Epithelial cell of proximal tubule (primary cell): ENCODE results near the gene PRMT5. TPM values are rescaled to one million over a fixed set of nuclear protein-coding genes. Genes with fewer than 3 reads are reported as not detected.
A peak's percentile ranks its signal among the peaks of the same experiment; 100 is the strongest.

Experiments
- DNase-seq: peaks from one replicate; pipeline ENCODE4 v3.0.0-alpha.2; 2011; ENCODE audit warnings: low read depth
- H3K4me3 ChIP-seq: 2 replicates; pipeline ENCODE4 v1.5.1; 2011; ENCODE audit warnings: low read depth, mild to moderate bottlenecking, low read length
- CTCF ChIP-seq: conservative IDR thresholded peaks from 2 replicates; pipeline ENCODE4 v1.5.1; 2012; ENCODE audit warnings: low read depth, mild to moderate bottlenecking, low read length
- total RNA-seq: library from RNA; depleted of rRNA; stranded (reverse); fragments of >200 nt; gene quantifications from 2 replicates; pipeline ENCODE4 v1.2.3, GENCODE V29; 2015

PRMT5 gene
- total RNA-seq, 1 donor from 2014 or later, result 70.5 TPM

- DNase-seq, result no peak
- no peak overlapping the region for H3K4me3 ChIP-seq
- TF ChIP-seq CTCF, result no peak
Observed at GRCh38 chr14:22890416-22890815, 38.8 kb downstream of the PRMT5 start.

DNA sequence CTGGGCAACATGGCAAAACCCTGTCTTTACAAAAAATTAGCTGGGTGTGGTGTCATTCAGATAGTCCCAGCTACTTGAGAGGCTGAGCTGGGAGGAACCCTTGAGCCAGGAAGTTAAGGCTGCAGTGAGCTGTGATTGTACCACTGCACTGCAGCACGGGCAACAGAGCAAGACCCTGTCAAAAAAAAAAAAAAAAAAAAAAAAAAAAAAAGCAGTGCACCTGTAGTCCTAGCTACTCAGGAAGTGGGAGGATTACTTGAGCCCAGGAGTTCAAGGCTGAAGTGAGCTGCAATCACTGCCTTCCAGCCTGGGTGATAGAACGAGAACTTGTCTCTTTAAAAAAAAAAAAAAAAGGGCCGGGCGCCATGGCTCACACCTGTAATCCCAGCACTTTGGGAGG is 40.5 kb downstream of the PRMT5 start:
- TF ChIP-seq CTCF, result no peak
- no peak overlapping the region for H3K4me3 ChIP-seq

DNA sequence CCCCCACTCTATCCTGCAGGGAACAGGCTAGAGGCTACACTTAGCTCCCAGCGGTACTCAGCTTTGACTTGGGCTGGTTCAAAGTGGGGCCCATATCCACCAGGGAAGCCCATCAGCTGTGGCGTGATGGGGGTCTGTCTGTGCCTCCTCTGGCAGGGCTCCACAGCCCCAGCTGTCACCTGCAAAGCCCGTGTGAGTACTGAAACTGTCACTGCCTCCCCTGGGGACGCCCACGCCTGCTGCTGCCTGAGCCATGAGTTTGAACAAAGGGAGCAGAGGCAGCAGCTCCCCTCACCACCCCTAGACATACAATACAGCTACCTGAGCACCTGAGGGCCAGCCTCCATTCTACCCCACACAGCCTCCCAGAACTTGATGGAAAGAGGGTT is 41.2 kb downstream of the PRMT5 start:
- TF ChIP-seq CTCF, result no peak
- peak overlapping the region; percentile 88 for H3K4me3 ChIP-seq
- DNase-seq, result no peak

More for the DNA sequence above, 40.5 kb downstream of the PRMT5 start:
- no peak for DNase-seq

DNA sequence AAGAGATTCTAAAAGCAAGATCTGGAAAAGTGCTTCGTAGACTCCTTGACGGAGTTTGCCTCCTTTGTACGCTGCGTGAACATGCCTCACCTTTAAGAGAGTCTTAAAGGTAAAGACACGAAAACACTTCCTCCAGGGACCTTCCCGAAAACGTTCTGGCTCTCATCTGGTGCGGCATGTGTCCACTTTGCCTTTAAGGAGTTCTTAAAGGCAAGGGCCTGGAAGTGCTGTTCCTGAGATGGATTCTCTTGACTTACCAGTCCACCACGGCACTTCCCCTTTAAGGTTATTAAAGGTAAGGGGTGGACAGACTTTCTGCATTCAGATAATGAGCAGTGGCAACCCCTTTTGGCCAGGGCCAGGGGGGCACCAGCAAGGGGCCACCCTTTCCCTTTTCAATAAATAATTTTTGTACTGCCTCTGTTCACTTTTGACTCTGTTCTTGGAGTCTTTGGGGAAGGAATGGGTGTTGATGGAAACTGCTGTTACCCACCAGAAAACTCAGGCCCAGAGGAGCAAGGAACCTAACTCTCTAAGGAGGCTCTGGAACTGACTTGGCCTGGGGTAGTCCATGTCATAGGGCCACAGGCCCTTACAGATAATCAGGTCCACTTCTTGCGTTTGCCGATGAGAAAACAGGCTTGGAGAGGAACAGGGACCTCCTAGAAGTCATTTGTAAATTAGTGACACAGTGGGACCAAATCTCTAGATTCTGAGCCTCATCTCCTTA is 41.8 kb downstream of the PRMT5 start:
- DNase-seq, result peak; percentile 75
- TF ChIP-seq CTCF, result no peak
- H3K4me3 ChIP-seq, result peak overlapping the region; percentile 88

GRCh38 chr14:22886500-22887259 is 42.5 kb downstream of the PRMT5 start:
- H3K4me3 ChIP-seq, result peak overlapping the region; percentile 88
- DNase-seq, result no peak
- peak; percentile 33 for TF ChIP-seq CTCF

DNA sequence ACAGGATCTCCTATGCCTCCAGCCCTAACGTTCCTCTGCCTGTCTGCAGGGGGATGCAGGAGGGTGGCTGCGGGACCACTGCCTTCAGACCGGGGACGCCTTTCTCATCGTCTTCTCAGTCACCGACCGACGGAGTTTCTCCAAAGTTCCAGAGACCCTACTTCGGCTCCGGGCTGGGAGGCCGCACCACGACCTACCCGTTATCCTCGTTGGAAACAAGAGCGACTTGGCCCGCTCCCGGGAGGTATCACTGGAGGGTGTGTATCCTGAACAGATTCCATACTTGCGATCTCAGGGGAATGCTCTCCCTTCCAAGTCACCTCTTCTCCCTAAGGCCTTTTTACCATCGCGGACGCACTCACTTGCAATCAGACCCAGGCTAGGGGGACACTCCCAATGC is 43.2 kb downstream of the PRMT5 start:
- DNase-seq, result no peak
- no peak for TF ChIP-seq CTCF
- peak overlapping the region; percentile 88 for H3K4me3 ChIP-seq
